Kidney epithelial cell (primary cell): ENCODE results near the gene APOA4. TPM values are rescaled to one million over a fixed set of nuclear protein-coding genes. Genes with fewer than 3 reads are reported as not detected.

Experiments
- DNase-seq: peaks from one replicate; pipeline ENCODE4 v3.0.0-alpha.2; 2010; ENCODE audit warnings: low read depth
- H3K27me3 ChIP-seq: 2 replicates; pipeline ENCODE4 v1.6.0; 2011; ENCODE audit warnings: low read length; ENCODE audit not compliant: control insufficient read depth, insufficient read depth
- H3K36me3 ChIP-seq: 2 replicates; pipeline ENCODE4 v1.5.1; 2011; ENCODE audit warnings: low read length; ENCODE audit not compliant: control insufficient read depth, insufficient read depth
- H3K4me3 ChIP-seq: 2 replicates; pipeline ENCODE4 v1.5.1; 2011; ENCODE audit warnings: low read depth, mild to moderate bottlenecking, control low read depth, low read length
- CTCF ChIP-seq: IDR thresholded peaks from 2 replicates; pipeline ENCODE4 v1.5.1; 2011; ENCODE audit warnings: mild to moderate bottlenecking, moderate library complexity, low read length, control low read depth, inconsistent platforms; ENCODE audit not compliant: insufficient read depth, poor library complexity, severe bottlenecking
- total RNA-seq: library from RNA; depleted of rRNA; stranded (reverse); fragments of >200 nt; gene quantifications from 2 replicates; pipeline ENCODE4 v1.2.3, GENCODE V29; 2015

Gene APOA4
- total RNA-seq, 1 donor from 2014 or later, result not detected

GRCh38 chr11:116849060-116849459 lies 26.0 kb upstream of the APOA4 start:
- Histone ChIP-seq H3K4me3 (no peak overlapping the region), H3K27me3 (no peaks in the 10 kb centered on the region), H3K36me3 (peaks cover 3% of the 10 kb centered on the region)
- no peak for DNase-seq
- no peak for TF ChIP-seq CTCF

- no peak for DNase-seq
- peaks cover 3% of the 10 kb centered on the region for H3K36me3 ChIP-seq
- no peaks in the 10 kb centered on the region for H3K27me3 ChIP-seq
- no peak overlapping the region for H3K4me3 ChIP-seq
- no peak for TF ChIP-seq CTCF
Observed at GRCh38 chr11:116847612-116848011, 24.5 kb upstream of the APOA4 start.

- no peak overlapping the region for H3K4me3 ChIP-seq
- no peak for DNase-seq
- no peak for TF ChIP-seq CTCF
- H3K36me3 ChIP-seq, result peaks cover 3% of the 10 kb centered on the region
- H3K27me3 ChIP-seq, result no peaks in the 10 kb centered on the region
Observed at GRCh38 chr11:116844722-116845121, 21.6 kb upstream of the APOA4 start.

- H3K27me3 ChIP-seq, result no peaks in the 10 kb centered on the region
- no peak overlapping the region for H3K4me3 ChIP-seq
- peaks cover 3% of the 10 kb centered on the region for H3K36me3 ChIP-seq
- no peak for TF ChIP-seq CTCF
- DNase-seq, result no peak
Observed at GRCh38 chr11:116843661-116844060, 20.6 kb upstream of the APOA4 start.

GRCh38 chr11:116842909-116843308 lies 19.8 kb upstream of the APOA4 start:
- Histone ChIP-seq H3K27me3 (no peaks in the 10 kb centered on the region), H3K36me3 (peaks cover 3% of the 10 kb centered on the region), H3K4me3 (no peak overlapping the region)
- DNase-seq, result no peak
- no peak for TF ChIP-seq CTCF

GRCh38 chr11:116842117-116842516 lies 19.0 kb upstream of the APOA4 start:
- no peak for TF ChIP-seq CTCF
- Histone ChIP-seq H3K4me3 (no peak overlapping the region), H3K27me3 (no peaks in the 10 kb centered on the region), H3K36me3 (peaks cover 2% of the 10 kb centered on the region)
- no peak for DNase-seq
